GM19023 (cell line): ENCODE data around the gene FGFR3.

Source experiments
- ATAC-seq: cut with Tn5 transposase; IDR thresholded peaks from one replicate; pipeline ENCODE4 v1.9.1; 2021; ENCODE audit warnings: mild to moderate bottlenecking, moderate library complexity; ENCODE audit not compliant: unreplicated experiment

Gene FGFR3

GRCh38 chr4:1756079-1756478 lies 37.0 kb upstream of the FGFR3 start:
- no peak for ATAC-seq

GRCh38 chr4:1756893-1757779 lies 36.0 kb upstream of the FGFR3 start:
- ATAC-seq, result no peak

- ATAC-seq, result no peak
Measured at GRCh38 chr4:1757836-1758235, 35.3 kb upstream of the FGFR3 start.

GRCh38 chr4:1758306-1759121 lies 34.6 kb upstream of the FGFR3 start:
- ATAC-seq, result no peak

- no peak for ATAC-seq
Measured at GRCh38 chr4:1759170-1759817, 33.8 kb upstream of the FGFR3 start.

GRCh38 chr4:1759818-1760223 lies 33.3 kb upstream of the FGFR3 start:
- ATAC-seq, result no peak

- ATAC-seq, result no peak
Measured at GRCh38 chr4:1760521-1761071, 32.5 kb upstream of the FGFR3 start.

- no peak for ATAC-seq
Measured at GRCh38 chr4:1761130-1761689, 31.9 kb upstream of the FGFR3 start.

GRCh38 chr4:1762264-1763010 lies 30.7 kb upstream of the FGFR3 start:
- no peak for ATAC-seq

GRCh38 chr4:1763070-1763549 lies 30.0 kb upstream of the FGFR3 start:
- no peak for ATAC-seq

- no peak for ATAC-seq
Measured at GRCh38 chr4:1763550-1764080, 29.5 kb upstream of the FGFR3 start.

- ATAC-seq, result no peak
Measured at GRCh38 chr4:1764670-1765069, 28.4 kb upstream of the FGFR3 start.

GRCh38 chr4:1765409-1766072 lies 27.6 kb upstream of the FGFR3 start:
- no peak for ATAC-seq

GRCh38 chr4:1766106-1767060 lies 26.7 kb upstream of the FGFR3 start:
- ATAC-seq, result no peak

- ATAC-seq, result no peak
Measured at GRCh38 chr4:1767061-1767769, 25.9 kb upstream of the FGFR3 start.

GRCh38 chr4:1767770-1768366 lies 25.2 kb upstream of the FGFR3 start:
- no peak for ATAC-seq
